NCI-H146 treated with DMSO at 0.1 percent for 48 hours (cell line): ENCODE measurements around the gene WWOX.

Experiments used
- DNase-seq: peaks from one replicate; lab custom pipeline; 2025; ENCODE audit not compliant: unreplicated experiment; lab: John Stamatoyannopoulos, UW

WWOX gene

GRCh38 chr16:78326731-78327130 lies 227.3 kb downstream of the WWOX start:
- DNase-seq = no peak

DNA sequence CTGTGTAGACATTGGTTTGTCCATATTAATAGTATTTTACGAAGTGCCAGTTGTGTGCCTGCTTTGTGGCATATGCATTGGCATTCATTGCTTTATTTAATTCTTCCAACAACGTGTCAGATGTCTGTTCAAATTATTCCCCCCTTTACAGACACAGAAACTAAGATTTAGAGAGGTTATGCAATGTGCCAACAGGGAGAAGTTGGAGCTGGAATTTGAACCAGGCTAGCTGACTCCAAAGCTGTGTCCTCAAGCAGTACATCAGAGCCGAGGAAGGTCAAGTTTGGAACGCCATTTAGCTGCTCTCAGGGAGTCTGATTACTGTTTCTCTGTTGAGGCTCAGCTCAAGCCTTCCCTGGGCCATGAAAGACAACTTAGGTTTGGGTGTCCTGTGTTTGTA lies 232.3 kb downstream of the WWOX start:
- no peak for DNase-seq

- DNase-seq = no peak
Observed at GRCh38 chr16:78333808-78334207, 234.4 kb downstream of the WWOX start.

- DNase-seq = no peak
Observed at GRCh38 chr16:78340590-78340989, 241.1 kb downstream of the WWOX start.

DNA sequence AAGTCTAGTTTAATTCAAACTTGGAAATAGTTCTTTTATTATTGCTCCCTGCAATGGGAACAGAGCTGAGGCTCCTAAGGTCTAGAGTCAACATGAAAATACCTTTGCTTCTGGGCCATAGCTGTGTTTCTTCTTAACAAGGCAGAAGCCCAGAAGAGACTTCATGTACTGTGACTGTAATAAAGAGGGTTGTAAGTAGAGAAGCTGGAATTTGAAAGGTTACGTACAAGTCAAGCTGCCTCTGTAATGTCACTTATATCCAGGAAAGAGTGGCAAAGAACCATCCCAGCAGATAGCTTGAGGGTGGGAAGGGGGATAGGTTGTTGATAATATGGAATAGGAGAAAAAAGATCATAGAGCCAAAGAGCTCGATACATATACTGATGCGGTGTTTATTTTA lies 248.6 kb downstream of the WWOX start:
- DNase-seq = no peak

DNA sequence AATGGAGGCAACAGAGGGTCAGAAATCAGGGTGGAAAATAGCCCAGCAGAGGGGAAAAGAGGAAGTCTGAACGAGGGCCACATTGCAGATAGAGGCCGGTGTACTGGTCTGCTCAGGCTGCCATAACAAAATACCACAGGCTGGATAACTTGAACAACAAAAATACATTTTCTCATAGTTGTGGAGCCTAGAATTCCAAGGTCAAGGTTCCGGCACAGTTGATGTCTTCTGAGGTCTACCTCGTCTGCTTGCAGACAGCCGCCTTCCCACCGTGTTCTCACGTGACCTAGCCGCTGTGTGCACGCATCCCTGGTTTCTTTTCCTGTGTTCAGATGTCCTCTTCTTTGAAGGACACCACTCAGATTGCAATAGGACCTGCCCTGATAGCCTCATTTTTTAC lies 249.4 kb downstream of the WWOX start:
- no peak for DNase-seq

DNA sequence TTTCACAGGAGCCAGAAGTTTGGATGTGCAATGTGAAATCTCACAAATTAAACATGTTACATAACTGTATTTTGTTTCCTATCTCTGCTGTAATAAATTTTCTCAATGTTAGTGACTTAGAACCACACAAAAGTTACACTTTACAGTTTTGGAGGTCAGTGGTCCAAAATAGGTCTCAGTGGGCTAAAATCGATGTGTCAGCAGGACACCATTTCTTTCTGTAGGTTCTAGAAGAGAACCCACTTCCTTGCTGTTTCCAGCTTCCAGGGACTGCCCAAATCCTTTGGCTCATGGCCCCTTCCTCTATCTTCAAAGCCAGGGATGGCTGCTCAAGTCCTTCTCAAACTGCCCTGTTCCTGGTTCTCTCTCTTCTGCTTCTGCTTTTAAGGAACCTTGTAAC lies 252.7 kb downstream of the WWOX start:
- no peak for DNase-seq

DNA sequence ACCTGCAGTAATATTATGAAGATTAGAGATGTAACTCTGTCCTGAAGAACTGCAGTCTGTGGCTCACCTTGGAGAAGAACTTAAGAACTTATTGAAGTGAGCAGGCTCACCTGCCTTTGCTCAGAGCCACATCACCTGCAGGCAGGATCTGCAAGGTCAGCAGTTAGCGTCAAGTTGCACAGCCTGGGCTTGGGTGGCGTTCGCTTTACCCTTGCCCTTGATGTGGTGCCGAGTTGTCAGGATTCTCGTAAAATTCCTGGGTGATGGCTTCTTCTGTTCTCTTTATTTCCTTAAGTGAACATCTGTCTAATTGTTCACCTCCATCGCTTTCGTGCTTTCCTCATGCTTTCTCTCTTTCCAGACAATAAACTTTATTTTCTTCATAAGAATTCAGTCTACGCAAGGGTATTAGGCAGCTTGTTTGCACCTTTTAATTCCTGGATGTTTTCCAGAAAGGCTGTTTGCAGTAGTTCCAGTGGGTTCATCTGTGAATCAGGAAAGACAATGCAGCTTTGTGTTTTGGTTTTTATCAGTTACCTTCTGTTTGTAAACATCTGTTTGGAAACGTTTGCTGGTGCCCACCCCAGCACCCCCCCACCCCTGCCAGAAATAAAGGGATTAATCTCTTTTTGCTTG lies 254.3 kb downstream of the WWOX start:
- DNase-seq = no peak

DNA sequence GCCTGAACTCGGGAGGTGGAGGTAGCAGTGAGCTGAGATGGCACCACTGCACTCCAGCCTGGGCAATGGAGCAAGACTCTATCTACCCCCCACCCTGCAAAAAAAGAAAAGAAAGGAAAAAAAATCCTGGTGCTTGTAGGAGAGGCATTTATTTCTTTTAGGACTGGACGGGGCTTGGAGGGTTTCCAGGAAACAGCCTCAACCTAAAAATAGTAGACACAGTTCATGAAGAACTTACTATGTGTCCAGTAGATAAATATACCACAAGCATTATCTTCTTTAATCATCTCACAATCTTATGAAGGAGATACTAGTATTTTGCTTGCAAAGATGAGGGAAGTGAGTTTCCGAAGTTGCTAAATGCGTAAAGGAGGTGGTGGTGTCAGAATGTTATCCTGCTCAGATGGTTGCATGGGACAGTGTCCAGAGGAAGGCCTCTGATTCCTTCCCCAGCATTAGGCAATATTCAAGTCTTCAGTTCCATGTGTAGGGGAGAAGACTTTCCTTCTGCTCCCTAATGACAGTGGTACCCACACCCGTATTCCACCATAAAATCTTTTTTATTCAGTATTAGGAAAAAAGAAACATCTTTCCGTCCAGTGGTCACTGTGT lies 263.2 kb downstream of the WWOX start:
- no peak for DNase-seq

- no peak for DNase-seq
Observed at GRCh38 chr16:78363843-78364555, 264.5 kb downstream of the WWOX start.

DNA sequence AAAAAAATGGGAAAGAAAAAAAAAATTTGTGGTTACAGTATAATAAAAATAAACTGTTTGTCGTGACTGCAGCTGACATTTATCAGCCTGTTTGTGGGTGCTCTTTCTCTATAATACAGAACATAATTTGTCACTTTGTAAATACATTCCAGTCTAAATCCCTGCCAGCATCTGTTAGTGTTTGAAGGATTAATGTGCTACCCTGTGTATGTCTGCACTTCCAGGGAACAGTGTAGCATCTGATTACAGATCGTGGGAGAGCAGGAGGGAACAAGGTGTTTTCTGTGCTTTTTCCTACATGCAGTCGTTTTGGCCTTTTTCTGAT lies 265.1 kb downstream of the WWOX start:
- DNase-seq = no peak

DNA sequence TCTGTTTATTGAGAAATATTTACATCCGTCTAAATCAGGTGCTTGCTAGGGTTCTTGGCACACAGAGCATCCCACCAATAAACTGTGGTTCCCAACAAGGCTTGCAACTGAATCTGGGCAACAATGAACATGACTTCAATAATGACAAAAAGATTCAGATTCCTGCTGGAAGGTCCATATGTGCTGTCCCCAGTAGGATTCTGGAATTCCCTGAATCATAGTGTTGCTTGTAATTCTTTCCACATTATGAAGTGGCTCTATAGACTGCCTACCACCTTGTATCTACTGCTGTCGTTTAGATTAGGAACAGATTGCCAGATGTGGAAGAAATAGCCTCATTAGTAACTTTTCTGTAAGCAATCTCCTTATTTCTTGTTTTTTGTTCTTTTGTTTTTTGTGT lies 265.9 kb downstream of the WWOX start:
- DNase-seq = no peak

DNA sequence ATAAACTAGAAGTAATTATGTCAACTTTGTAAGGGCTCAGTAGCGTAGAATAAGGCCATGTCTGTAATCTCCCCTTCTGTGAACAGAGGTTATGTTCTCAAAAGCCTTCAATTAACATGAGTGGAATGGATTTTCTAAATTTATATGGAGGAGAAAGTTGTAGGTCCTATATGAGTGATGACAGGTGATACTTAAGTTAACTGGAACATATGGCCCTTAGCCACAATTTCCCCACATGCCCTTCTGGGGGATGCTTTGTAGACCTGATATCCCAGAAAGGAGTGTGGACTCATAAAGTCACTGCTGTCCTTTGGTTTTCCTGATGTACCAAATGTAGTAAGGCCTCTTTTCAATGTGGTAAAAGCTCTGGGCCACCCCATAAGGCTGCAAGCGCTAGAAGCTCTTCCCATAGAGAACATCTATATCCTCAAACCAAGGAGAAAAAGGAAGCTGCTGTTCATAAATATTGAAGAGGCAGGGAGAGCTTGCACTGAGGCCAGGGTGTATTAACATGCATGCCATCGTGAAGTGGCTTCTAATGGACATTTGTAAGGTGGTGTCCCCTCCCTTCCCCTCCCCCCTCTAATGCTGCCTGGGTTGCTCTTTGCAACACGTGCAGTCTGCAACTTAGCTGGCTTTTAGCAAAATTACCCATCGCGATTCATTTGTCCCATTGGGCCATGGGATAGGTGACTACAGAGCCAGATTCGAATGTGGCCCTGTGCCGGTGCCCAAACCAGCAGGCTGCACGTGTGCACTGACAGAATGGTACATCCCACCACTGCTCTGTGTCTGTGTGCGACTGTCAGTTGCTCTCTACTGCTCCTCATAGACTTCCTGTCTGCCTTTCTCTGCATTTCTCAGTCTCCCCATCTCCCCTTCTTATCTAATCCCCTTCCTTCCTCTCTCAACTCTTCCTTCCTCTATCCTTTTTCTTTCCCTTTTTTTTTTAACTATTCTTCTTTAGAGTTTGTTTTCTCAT lies 269.0 kb downstream of the WWOX start:
- DNase-seq = no peak

DNA sequence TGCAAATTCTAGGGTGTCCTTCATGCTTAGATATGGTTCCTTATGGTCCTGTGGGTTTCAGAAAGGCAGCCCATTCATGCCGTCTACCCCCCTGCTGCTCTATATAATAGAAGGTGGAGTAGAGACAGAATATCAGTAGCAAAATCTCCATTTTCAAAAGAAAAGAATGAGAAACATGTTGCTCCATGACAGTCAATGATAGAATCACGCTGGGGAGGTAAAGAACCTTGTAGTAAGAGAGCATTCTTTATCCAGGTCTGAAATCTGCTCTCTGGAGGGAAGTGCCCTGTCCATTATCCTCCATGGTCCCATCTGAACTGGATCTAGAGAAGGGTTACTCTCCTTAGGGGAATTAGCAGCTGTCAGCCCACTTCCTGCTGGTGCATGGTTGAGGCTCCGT lies 272.8 kb downstream of the WWOX start:
- DNase-seq = peak; percentile 53

GRCh38 chr16:78375055-78375679 lies 275.7 kb downstream of the WWOX start:
- DNase-seq = no peak

DNA sequence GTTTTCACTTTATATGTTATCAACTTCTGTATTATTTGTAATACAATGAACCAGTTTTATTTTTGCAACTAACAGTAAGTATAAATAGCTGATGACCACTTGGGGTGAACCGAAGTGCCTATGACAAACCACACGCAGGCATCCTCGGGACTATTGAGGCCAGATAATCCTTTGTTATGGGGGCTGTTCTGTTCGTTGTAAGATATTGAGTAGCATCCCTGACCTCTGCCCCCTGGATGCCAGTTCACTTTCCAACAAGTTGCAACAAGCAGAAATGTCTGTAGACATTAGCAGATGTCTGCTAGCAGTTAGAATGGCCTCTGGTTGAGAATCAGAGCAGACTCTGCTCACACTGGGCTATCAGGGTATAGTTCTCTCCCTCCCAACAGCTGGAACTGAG lies 277.0 kb downstream of the WWOX start:
- no peak for DNase-seq

DNA sequence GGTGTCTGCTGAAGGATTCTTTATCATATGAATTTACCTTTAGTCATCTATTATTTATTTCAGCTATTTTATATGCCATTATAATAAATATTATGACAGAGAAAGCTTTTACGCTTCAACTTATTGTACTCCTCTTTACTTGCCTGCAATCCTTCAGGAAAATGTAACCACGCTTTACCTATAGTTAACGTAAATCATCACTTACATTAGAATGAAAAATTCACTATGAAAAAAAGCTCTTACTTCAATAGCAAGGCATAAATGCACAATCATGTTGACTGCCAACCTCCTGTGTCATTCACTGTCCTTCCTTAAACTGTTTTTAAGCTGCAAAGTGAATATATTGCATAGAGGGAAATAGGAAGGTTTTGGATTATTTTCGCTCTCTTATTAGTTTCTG lies 277.9 kb downstream of the WWOX start:
- no peak for DNase-seq

DNA sequence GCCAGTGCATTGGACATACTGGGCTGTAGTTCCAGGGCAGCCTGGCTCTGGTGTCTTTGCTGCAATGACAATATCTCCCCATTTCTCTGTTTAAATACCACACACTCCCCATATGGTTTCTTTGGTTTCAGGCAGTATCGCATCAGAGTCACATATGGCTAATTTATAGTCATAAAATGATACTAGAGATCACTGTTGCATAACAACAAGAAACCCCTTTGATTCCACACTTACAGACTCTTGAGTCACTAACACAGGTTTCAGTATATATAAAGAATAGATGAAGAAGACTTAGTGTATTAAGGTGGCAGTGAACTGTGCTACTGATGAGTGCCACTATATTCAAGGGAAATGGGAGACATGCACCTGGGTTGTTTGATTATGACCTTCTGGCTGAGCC lies 281.6 kb downstream of the WWOX start:
- DNase-seq = no peak

GRCh38 chr16:78383118-78383517 lies 283.7 kb downstream of the WWOX start:
- DNase-seq = no peak

GRCh38 chr16:78385086-78385805 lies 285.8 kb downstream of the WWOX start:
- no peak for DNase-seq
